ENCODE measurements around the gene DNAH17. TPM values are rescaled to one million over a fixed set of nuclear protein-coding genes. Genes with fewer than 3 reads are reported as not detected.

The DNAH17 gene
- total RNA-seq, 1 experiment from 2014 or later, result 0.69 TPM

GRCh38 chr17:78406920-78407319 lies 170.3 kb downstream of the DNAH17 start:
- ChIA-PET POLR2A (interaction anchor here (0.7 kb wide), 1 partner anchor 23 kb away, joined by 3 read pairs; no protein-coding TSS in a partner anchor), RAD21 (ENCODE audit: low non-redundant PET in 1 of 2, low total read pairs in 2 of 2, uncharacterized antibody in 2 of 2, unreplicated experiment in 2 of 2) (no interaction called here), CTCF (no interaction called here)
- DNase-seq (ENCODE audit: low read depth, low spot score) (no peak), ATAC-seq (no peak)
- TF ChIP-seq ZFX (IDR thresholded peaks at IDR 0.05) (no peak), JUND (IDR thresholded peaks at IDR 0.05) (no peak), REST (IDR thresholded peaks at IDR 0.05; ENCODE audit: low read depth) (no peak), SIN3A (IDR thresholded peaks at IDR 0.05; ENCODE audit: low read depth) (no peak), ELF1 (IDR thresholded peaks at IDR 0.05; ENCODE audit: borderline replicate concordance, low read depth) (no peak), FOSL1 (IDR thresholded peaks at IDR 0.05; ENCODE audit: low read depth) (no peak), SRF (IDR thresholded peaks at IDR 0.05; ENCODE audit: low read depth) (no peak), MAX (IDR thresholded peaks at IDR 0.05) (no peak), POLR2A (IDR thresholded peaks at IDR 0.05; ENCODE audit: borderline replicate concordance, extremely low read depth, insufficient read depth, insufficient read length) (no peak), CTCF (IDR thresholded peaks at IDR 0.05 in 2 of 3, conservative IDR thresholded peaks at IDR 0.05 in 1 of 3; ENCODE audit: borderline replicate concordance in 1 of 3, insufficient read depth in 1 of 3, low read depth in 2 of 3, low read length in 2 of 3) (no peak), EZH2 (IDR thresholded peaks at IDR 0.05) (no peak), CBX3 (IDR thresholded peaks at IDR 0.05; ENCODE audit: low read depth) (no peak), ZNF274 (IDR thresholded peaks at IDR 0.05; ENCODE audit: low read depth, low read length) (no peak), RAD21 (IDR thresholded peaks at IDR 0.05; ENCODE audit: low read depth) (no peak), EZH2phosphoT487 (IDR thresholded peaks at IDR 0.05; ENCODE audit: borderline replicate concordance) (no peak)
- BruUV-seq (replicated peaks), result no TSS peak
- Histone ChIP-seq H3K9me3 (ENCODE audit: control insufficient read depth in 1 of 2, insufficient read depth in 1 of 2, low read depth in 1 of 2, low read length in 2 of 2) (no peaks in the 10 kb centered on the region), H2AFZ (ENCODE audit: low read depth, low read length, poor library complexity, severe bottlenecking) (no peak overlapping the region), H3K4me1 (ENCODE audit: control insufficient read depth in 1 of 2, insufficient read depth in 2 of 2, low read length in 2 of 2) (peaks cover 13 to 22% of the 10 kb centered on the region in 2 experiments), H3K79me2 (ENCODE audit: insufficient read depth, low read length) (peaks cover 52% of the 10 kb centered on the region), H3K9me2 (ENCODE audit: insufficient read depth) (no peaks in the 10 kb centered on the region), H3K27me3 (ENCODE audit: insufficient read depth, low read length) (no peaks in the 10 kb centered on the region), H3K36me3 (ENCODE audit: control insufficient read depth in 1 of 2, insufficient read depth in 2 of 2, low read length in 2 of 2) (peaks cover 22 to 35% of the 10 kb centered on the region in 2 experiments; a peak in 3 of 4 replicates), H3K9ac (ENCODE audit: low read length) (no peak overlapping the region), H3K27ac (ENCODE audit: low read depth, low read length) (no peak overlapping the region), H3K4me3 (replicated peaks in 1 of 2; ENCODE audit: low read depth in 1 of 2, low read length in 2 of 2) (no peak overlapping the region), H3K4me2 (ENCODE audit: low read length) (no peak overlapping the region), H4K20me1 (ENCODE audit: insufficient read depth) (peaks cover 5% of the 10 kb centered on the region; the same call in 1 of the 2 replicates)
- intact Hi-C loops (cut with micrococcal nuclease), result no loop called here

All from HCT116 (cell line).